ENCODE results near the gene TMEM92. TPM values are rescaled to one million over a fixed set of nuclear protein-coding genes. Genes with fewer than 3 reads are reported as not detected.

The TMEM92 gene
- total and polyA plus RNA-seq, 2 of the 13 experiments (the other 11 are each of a cell fraction or from before 2014, with no cell fraction given) = 0.07 TPM; not detected in 1

DNA sequence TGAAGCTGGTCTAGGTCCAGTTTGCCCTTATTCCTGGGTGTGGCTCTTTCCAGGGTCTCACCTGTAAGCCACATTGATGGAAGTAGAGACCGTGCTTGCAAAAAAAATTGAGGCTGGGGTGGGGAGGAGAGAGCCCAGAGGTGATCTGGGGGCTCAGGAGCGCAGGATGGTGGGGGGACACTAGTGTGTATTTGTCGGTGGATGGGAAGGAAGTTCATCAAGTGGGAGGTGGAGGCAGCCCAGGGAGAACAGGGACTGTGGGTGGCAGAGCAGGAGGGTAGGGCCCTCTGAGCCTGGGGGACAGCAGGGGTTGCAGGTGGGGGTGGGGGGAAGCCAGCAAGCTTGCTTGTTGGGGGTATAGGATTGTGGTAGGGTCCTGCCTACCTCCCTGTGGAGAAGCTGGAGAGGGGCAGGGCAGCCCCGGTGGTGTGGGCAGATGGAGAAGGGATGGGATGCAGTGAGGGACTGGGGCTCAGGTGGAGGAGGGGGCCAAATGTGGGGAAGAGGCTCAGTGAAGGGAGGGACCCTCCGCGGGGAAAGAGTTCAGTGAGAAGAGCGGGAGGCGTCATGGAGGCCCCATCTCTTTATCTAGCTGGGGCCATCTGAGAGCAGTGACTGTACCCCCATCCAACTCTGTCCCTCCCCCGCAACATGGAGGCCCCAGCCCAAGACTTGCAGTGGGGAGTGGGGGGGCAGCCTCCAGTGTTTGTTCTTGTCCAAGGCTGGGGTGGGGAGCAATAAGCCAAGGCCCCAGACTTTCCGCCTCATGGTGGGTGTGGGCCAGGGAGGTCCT, 17.2 kb upstream of the TMEM92 start:
- Histone ChIP-seq H3K79me2 (ENCODE audit: insufficient read depth, low read length) (no peaks in the 10 kb centered on the region), H3K4me1 (ENCODE audit: insufficient read depth, low read length) (no peaks in the 10 kb centered on the region), H3K27ac (ENCODE audit: extremely low read length, insufficient read depth, low read length) (no peak overlapping the region), H3K4me3 (replicated peaks in 1 of 3; ENCODE audit: insufficient read depth in 1 of 3, low read depth in 2 of 3, low read length in 3 of 3) (no peak overlapping the region), H3K9me3 (ENCODE audit: low read length) (no peaks in the 10 kb centered on the region), H3K27me3 (ENCODE audit: control insufficient read depth in 1 of 2, insufficient read depth in 2 of 2, low read length in 2 of 2) (peaks cover 18 to 64% of the 10 kb centered on the region in 2 experiments), H3K4me2 (ENCODE audit: low read depth, low read length) (no peak overlapping the region), H4K20me1 (ENCODE audit: insufficient read depth, low read length) (no peaks in the 10 kb centered on the region), H3K9ac (ENCODE audit: insufficient read depth, low read depth, low read length) (no peak overlapping the region), H3K36me3 (replicated peaks in 1 of 2; ENCODE audit: control insufficient read depth in 1 of 2, insufficient read depth in 2 of 2, low read length in 2 of 2) (no peaks in the 10 kb centered on the region), H2AFZ (ENCODE audit: low read length) (no peak overlapping the region)
- WGBS (ENCODE audit: low lambda C conversion rate) = 32% methylated on average over 10 of the region's 10 CpGs
- no peak for TF ChIP-seq TCF12 (IDR thresholded peaks at IDR 0.05)
- TF ChIP-seq TCF12 (CRISPR knock-in tag; IDR thresholded peaks at IDR 0.05) = no peak
- intact Hi-C loops (cut with micrococcal nuclease; ENCODE audit: unreplicated experiment) = no loop called here
- DNase-seq (ENCODE audit: low spot score) (no peak), ATAC-seq (no peak), FAIRE-seq (no peak)
- ChIA-PET POLR2A (no interaction called here), CTCF (ENCODE audit: low intra/inter-chr PET ratio, low total read pairs) (no interaction called here)
- no TSS peak for BruUV-seq (replicated peaks)
- in situ Hi-C loops (cut with HindIII; ENCODE audit: extremely low pct_ligation_motif_present, low pct_unique_long_range_greater_than_20kb) = no loop called here

- Histone ChIP-seq H3K27ac (ENCODE audit: extremely low read length, insufficient read depth, low read length) (no peak overlapping the region), H4K20me1 (ENCODE audit: insufficient read depth, low read length) (no peaks in the 10 kb centered on the region), H3K9me3 (ENCODE audit: low read length) (no peaks in the 10 kb centered on the region), H3K4me2 (ENCODE audit: low read depth, low read length) (no peak overlapping the region), H3K27me3 (ENCODE audit: control insufficient read depth in 1 of 2, insufficient read depth in 2 of 2, low read length in 2 of 2) (peaks cover 20 to 71% of the 10 kb centered on the region in 2 experiments), H2AFZ (ENCODE audit: low read length) (no peak overlapping the region), H3K36me3 (replicated peaks in 1 of 2; ENCODE audit: control insufficient read depth in 1 of 2, insufficient read depth in 2 of 2, low read length in 2 of 2) (no peaks in the 10 kb centered on the region), H3K79me2 (ENCODE audit: insufficient read depth, low read length) (no peaks in the 10 kb centered on the region), H3K9ac (ENCODE audit: insufficient read depth, low read depth, low read length) (no peak overlapping the region), H3K4me1 (ENCODE audit: insufficient read depth, low read length) (no peaks in the 10 kb centered on the region), H3K4me3 (replicated peaks in 1 of 3; ENCODE audit: insufficient read depth in 1 of 3, low read depth in 2 of 3, low read length in 3 of 3) (no peak overlapping the region)
- intact Hi-C loops (cut with micrococcal nuclease; ENCODE audit: unreplicated experiment) (no loop called here), in situ Hi-C loops (cut with HindIII; ENCODE audit: extremely low pct_ligation_motif_present, low pct_unique_long_range_greater_than_20kb) (no loop called here)
- CTCF ChIA-PET (ENCODE audit: low intra/inter-chr PET ratio, low total read pairs) = no interaction called here
- POLR2A ChIA-PET = no interaction called here
- WGBS (ENCODE audit: low lambda C conversion rate) = 28% methylated on average over 5 of the region's 15 CpGs
- no TSS peak for BruUV-seq (replicated peaks)
- FAIRE-seq = no peak
- ATAC-seq = no peak
- DNase-seq (ENCODE audit: low spot score) = no peak
- no peak for TF ChIP-seq ZNF816 (CRISPR knock-in tag; IDR thresholded peaks at IDR 0.05; ENCODE audit: borderline replicate concordance)
- no peak for TF ChIP-seq ZNF567 (CRISPR knock-in tag; IDR thresholded peaks at IDR 0.05; ENCODE audit: borderline replicate concordance)
- TF ChIP-seq TGIF2 (CRISPR knock-in tag; IDR thresholded peaks at IDR 0.05) = no peak
- no peak for TF ChIP-seq CEBPZ (IDR thresholded peaks at IDR 0.05; ENCODE audit: low read length)
- TF ChIP-seq NCOR1 (IDR thresholded peaks at IDR 0.05; ENCODE audit: borderline replicate concordance, low read length) = no peak
- TF ChIP-seq KAT2B (IDR thresholded peaks at IDR 0.05; ENCODE audit: borderline replicate concordance, low read depth, low read length) = no peak
- TF ChIP-seq SMARCE1 (IDR thresholded peaks at IDR 0.05; ENCODE audit: borderline replicate concordance) = no peak
- TF ChIP-seq, protein P1, sequence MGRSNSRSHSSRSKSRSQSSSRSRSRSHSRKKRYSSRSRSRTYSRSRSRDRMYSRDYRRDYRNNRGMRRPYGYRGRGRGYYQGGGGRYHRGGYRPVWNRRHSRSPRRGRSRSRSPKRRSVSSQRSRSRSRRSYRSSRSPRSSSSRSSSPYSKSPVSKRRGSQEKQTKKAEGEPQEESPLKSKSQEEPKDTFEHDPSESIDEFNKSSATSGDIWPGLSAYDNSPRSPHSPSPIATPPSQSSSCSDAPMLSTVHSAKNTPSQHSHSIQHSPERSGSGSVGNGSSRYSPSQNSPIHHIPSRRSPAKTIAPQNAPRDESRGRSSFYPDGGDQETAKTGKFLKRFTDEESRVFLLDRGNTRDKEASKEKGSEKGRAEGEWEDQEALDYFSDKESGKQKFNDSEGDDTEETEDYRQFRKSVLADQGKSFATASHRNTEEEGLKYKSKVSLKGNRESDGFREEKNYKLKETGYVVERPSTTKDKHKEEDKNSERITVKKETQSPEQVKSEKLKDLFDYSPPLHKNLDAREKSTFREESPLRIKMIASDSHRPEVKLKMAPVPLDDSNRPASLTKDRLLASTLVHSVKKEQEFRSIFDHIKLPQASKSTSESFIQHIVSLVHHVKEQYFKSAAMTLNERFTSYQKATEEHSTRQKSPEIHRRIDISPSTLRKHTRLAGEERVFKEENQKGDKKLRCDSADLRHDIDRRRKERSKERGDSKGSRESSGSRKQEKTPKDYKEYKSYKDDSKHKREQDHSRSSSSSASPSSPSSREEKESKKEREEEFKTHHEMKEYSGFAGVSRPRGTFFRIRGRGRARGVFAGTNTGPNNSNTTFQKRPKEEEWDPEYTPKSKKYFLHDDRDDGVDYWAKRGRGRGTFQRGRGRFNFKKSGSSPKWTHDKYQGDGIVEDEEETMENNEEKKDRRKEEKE (IDR thresholded peaks at IDR 0.05) = no peak
- no peak for TF ChIP-seq ZIK1 (CRISPR knock-in tag; IDR thresholded peaks at IDR 0.05; ENCODE audit: borderline replicate concordance, low read depth)
Observed at GRCh38 chr17:50257676-50258224, 16.5 kb upstream of the TMEM92 start.
